NCI-H345 treated with DMSO at 0.1 percent for 48 hours (cell line): Measurements from ENCODE around the gene CACNA2D1.

Source experiments
- DNase-seq: peaks from one replicate; lab custom pipeline; 2025; ENCODE audit not compliant: unreplicated experiment; lab: John Stamatoyannopoulos, UW

CACNA2D1 gene

GRCh38 chr7:81902536-81902935 is 541.0 kb downstream of the CACNA2D1 start:
- no peak for DNase-seq
